PC-3 (cell line): ENCODE data around the gene PCYOX1L. TPM values are rescaled to one million over a fixed set of nuclear protein-coding genes. Genes with fewer than 3 reads are reported as not detected.
A peak's percentile ranks its signal among the peaks of the same experiment; 100 is the strongest.

Experiments
- ATAC-seq: fragments of 200-7000 bp; cut with Tn5 transposase; 2 replicates; pipeline ENCODE4 v1.9.1; 2020; ENCODE audit warnings: mild to moderate bottlenecking, moderate library complexity
- BruUV-seq: library from RNA; stranded (reverse); fragments of 400-500 nt; replicated peaks from 2 replicates; lab custom pipeline; 2021; lab: Mats Ljungman, UMichigan
- CTCF ChIA-PET: fragments of 300-600 bp; sonication (Branson Sonifier 250); formaldehyde crosslinking; loops from one replicate; lab custom pipeline; 2022; ENCODE audit warnings: antibody characterized with exemption; lab: Charles Lee
- POLR2A ChIA-PET: fragments of 300-600 bp; sonication (Branson Sonifier 250); formaldehyde crosslinking; loops from one replicate; lab custom pipeline; 2022; ENCODE audit warnings: antibody characterized with exemption; ENCODE audit not compliant: unreplicated experiment; lab: Charles Lee
- DNase-seq: peaks from one replicate; pipeline ENCODE4 v3.0.0-alpha.2; 2015
- H2AFZ ChIP-seq: fragments of 300-600 bp; sonication (generic); 2 replicates; pipeline ENCODE4 v1.6.0; 2016; ENCODE audit warnings: antibody characterized with exemption, low read length
- H3F3A ChIP-seq: fragments of 300-600 bp; sonication (generic); one replicate; pipeline ENCODE4 v1.6.0; 2017; ENCODE audit warnings: antibody characterized with exemption, low read length, control low read depth, mild to moderate bottlenecking; ENCODE audit not compliant: unreplicated experiment
- H3K27ac ChIP-seq: fragments of 300-600 bp; sonication (generic); 2 replicates; pipeline ENCODE4 v1.5.1; 2016; ENCODE audit warnings: mild to moderate bottlenecking, low read length
- H3K27me3 ChIP-seq: fragments of 300-600 bp; sonication (generic); 2 replicates; pipeline ENCODE4 v1.6.1; 2016; ENCODE audit warnings: low read length, mixed read lengths
- H3K36me3 ChIP-seq: fragments of 300-600 bp; sonication (generic); 2 replicates; pipeline ENCODE4 v1.6.1; 2016; ENCODE audit warnings: low read depth, mixed run types, low read length, mixed read lengths
- H3K4me1 ChIP-seq: fragments of 300-600 bp; sonication (generic); 2 replicates; pipeline ENCODE4 v1.5.1; 2016; ENCODE audit warnings: low read length; ENCODE audit not compliant: insufficient read depth
- H3K4me2 ChIP-seq: fragments of 300-600 bp; sonication (generic); 2 replicates; pipeline ENCODE4 v1.6.0; 2016; ENCODE audit warnings: low read length
- H3K4me3 ChIP-seq: fragments of 300-600 bp; sonication (generic); 2 replicates; pipeline ENCODE4 v1.5.1; 2016; ENCODE audit warnings: mild to moderate bottlenecking, low read length, mixed read lengths
- H3K79me2 ChIP-seq: fragments of 300-600 bp; sonication (generic); 2 replicates; pipeline ENCODE4 v1.6.1; 2017; ENCODE audit warnings: low read length, mixed read lengths
- H3K9ac ChIP-seq: fragments of 300-600 bp; sonication (generic); 2 replicates; pipeline ENCODE4 v1.6.0; 2016; ENCODE audit warnings: mild to moderate bottlenecking, low read length
- H3K9me2 ChIP-seq: fragments of 300-600 bp; sonication (generic); replicated peaks from 2 replicates; pipeline ENCODE4 v1.6.1; 2016; ENCODE audit warnings: mixed run types, low read length, mixed read lengths
- H3K9me3 ChIP-seq: fragments of 300-600 bp; sonication (generic); 2 replicates; pipeline ENCODE4 v1.6.1; 2016; ENCODE audit warnings: low read length, mixed read lengths
- H4K20me1 ChIP-seq: fragments of 300-600 bp; sonication (generic); 2 replicates; pipeline ENCODE4 v1.6.1; 2016; ENCODE audit warnings: low read length, mixed read lengths
- CTCF ChIP-seq: fragments of 300-600 bp; sonication (generic); conservative IDR thresholded peaks from 2 replicates; pipeline ENCODE4 v1.5.1; 2017; ENCODE audit warnings: antibody characterized with exemption, low read depth, mild to moderate bottlenecking, low read length
- EZH2 ChIP-seq: fragments of 300-600 bp; sonication (generic); IDR thresholded peaks from one replicate; pipeline ENCODE4 v1.6.1; 2017; ENCODE audit warnings: antibody characterized with exemption, mild to moderate bottlenecking, low read length; ENCODE audit not compliant: unreplicated experiment
- EZH2phosphoT487 ChIP-seq: fragments of 300-600 bp; sonication (generic); IDR thresholded peaks from 2 replicates; pipeline ENCODE4 v1.6.1; 2018; ENCODE audit warnings: mild to moderate bottlenecking, antibody characterized with exemption, low read length, borderline replicate concordance
- intact Hi-C: fragments of 100-400 bp; cut with micrococcal nuclease; formaldehyde crosslinking; loops from 2 replicates; pipeline ENCODE4 v1.9.0; 2023
- total RNA-seq: library from RNA; depleted of rRNA; stranded (reverse); fragments of >200 nt; gene quantifications from 2 replicates; pipeline ENCODE4 v1.2.3, GENCODE V29; 2014

The PCYOX1L gene
- total RNA-seq, 1 experiment from 2014 or later, result 12.8 TPM

GRCh38 chr5:149340920-149341319 lies 16.9 kb upstream of the PCYOX1L start:
- Histone ChIP-seq H4K20me1 (no peaks in the 10 kb centered on the region), H3K27ac (no peak overlapping the region), H3F3A (no peaks in the 10 kb centered on the region), H3K36me3 (no peaks in the 10 kb centered on the region), H3K9ac (no peak overlapping the region), H3K4me3 (no peak overlapping the region), H3K79me2 (peaks cover 6% of the 10 kb centered on the region), H2AFZ (no peak overlapping the region), H3K4me1 (peaks cover 18% of the 10 kb centered on the region), H3K27me3 (no peaks in the 10 kb centered on the region), H3K4me2 (no peak overlapping the region), H3K9me2 (no peaks in the 10 kb centered on the region), H3K9me3 (no peaks in the 10 kb centered on the region)
- ATAC-seq (no peak), DNase-seq (no peak)
- BruUV-seq, result no TSS peak
- intact Hi-C loops, result no loop called here
- ChIA-PET CTCF (no interaction called here), POLR2A (no interaction called here)
- TF ChIP-seq CTCF, result no peak
- no peak for TF ChIP-seq EZH2
- TF ChIP-seq EZH2phosphoT487, result no peak

GRCh38 chr5:149341876-149342275 lies 16.0 kb upstream of the PCYOX1L start:
- DNase-seq (no peak), ATAC-seq (no peak)
- no peak overlapping the region for H3K4me2 ChIP-seq
- TF ChIP-seq CTCF (no peak), EZH2 (no peak), EZH2phosphoT487 (no peak)
- peaks cover 20% of the 10 kb centered on the region for H3K4me1 ChIP-seq
- no peaks in the 10 kb centered on the region for H3K9me3 ChIP-seq
- ChIA-PET CTCF (no interaction called here), POLR2A (no interaction called here)
- peaks cover 16% of the 10 kb centered on the region for H3K79me2 ChIP-seq
- H4K20me1 ChIP-seq, result no peaks in the 10 kb centered on the region
- no peaks in the 10 kb centered on the region for H3K36me3 ChIP-seq
- no peak overlapping the region for H3K9ac ChIP-seq
- no peak overlapping the region for H2AFZ ChIP-seq
- H3K9me2 ChIP-seq, result no peaks in the 10 kb centered on the region
- BruUV-seq, result no TSS peak
- no peaks in the 10 kb centered on the region for H3K27me3 ChIP-seq
- H3K27ac ChIP-seq, result no peak overlapping the region
- intact Hi-C loops, result no loop called here
- H3K4me3 ChIP-seq, result no peak overlapping the region
- H3F3A ChIP-seq, result no peaks in the 10 kb centered on the region

- ChIA-PET POLR2A (interaction anchor here (0.5 to 0.6 kb wide), 2 partner anchors 140 to 158 kb away, joined by 4 to 6 read pairs; no protein-coding TSS in a partner anchor), CTCF (no interaction called here)
- Histone ChIP-seq H3K4me3 (peak overlapping the region; percentile 81), H3K79me2 (peaks cover 37% of the 10 kb centered on the region), H3K4me2 (peak overlapping the region; percentile 86), H3K9me3 (no peaks in the 10 kb centered on the region), H4K20me1 (peaks cover 13% of the 10 kb centered on the region), H3K4me1 (peaks cover 22% of the 10 kb centered on the region), H3K9ac (peak overlapping the region; percentile 92; the same call in 1 of the 2 replicates), H3F3A (no peaks in the 10 kb centered on the region), H3K9me2 (no peaks in the 10 kb centered on the region), H2AFZ (no peak overlapping the region), H3K27me3 (no peaks in the 10 kb centered on the region), H3K36me3 (peaks cover 21% of the 10 kb centered on the region), H3K27ac (no peak overlapping the region)
- ATAC-seq, result no peak
- DNase-seq, result no peak
- TF ChIP-seq EZH2phosphoT487, result no peak
- TF ChIP-seq CTCF, result no peak
- no peak for TF ChIP-seq EZH2
- intact Hi-C loops, result no loop called here
- no TSS peak for BruUV-seq
Observed at GRCh38 chr5:149344151-149344550, 13.7 kb upstream of the PCYOX1L start.
